Neural cell (in vitro differentiated cells): ENCODE data around the gene FOXJ2. TPM values are rescaled to one million over a fixed set of nuclear protein-coding genes. Genes with fewer than 3 reads are reported as not detected.

Source experiments
- H2AFZ ChIP-seq: fragments of 200-600, 300-800 bp; sonication (generic), shearing (Covaris generic); 2 replicates; pipeline ENCODE4 v1.6.0; 2014; ENCODE audit warnings: low read depth, mild to moderate bottlenecking, antibody characterized with exemption, low read length, moderate library complexity
- H3F3A ChIP-seq: fragments of 200-600 bp; shearing (Covaris generic); 2 replicates; pipeline ENCODE4 v1.6.1; 2016; ENCODE audit warnings: mild to moderate bottlenecking, moderate library complexity, mixed read lengths, antibody characterized with exemption, low read length; ENCODE audit not compliant: insufficient read depth, poor library complexity, severe bottlenecking
- H3K27ac ChIP-seq: fragments of 200-600, 300-800 bp; sonication (generic), shearing (Covaris generic); 2 replicates; pipeline ENCODE4 v1.5.1; 2014; ENCODE audit warnings: mild to moderate bottlenecking, low read length, moderate library complexity
- H3K27me3 ChIP-seq: fragments of 300-800, 200-600 bp; sonication (generic), shearing (Covaris generic); 2 replicates; pipeline ENCODE4 v1.6.0; 2014; ENCODE audit warnings: mild to moderate bottlenecking, low read depth, low read length, moderate library complexity; ENCODE audit not compliant: insufficient read depth
- H3K36me3 ChIP-seq: fragments of 300-800, 200-600 bp; sonication (generic), shearing (Covaris generic); 2 replicates; pipeline ENCODE4 v1.5.1; 2014; ENCODE audit warnings: mild to moderate bottlenecking, antibody characterized with exemption, low read length, moderate library complexity; ENCODE audit not compliant: insufficient read depth
- H3K4me2 ChIP-seq: fragments of 300-800, 200-600 bp; sonication (generic), shearing (Covaris generic); 2 replicates; pipeline ENCODE4 v1.6.0; 2014; ENCODE audit warnings: mild to moderate bottlenecking, low read length
- H3K4me3 ChIP-seq: fragments of 300-800, 200-600 bp; sonication (generic), shearing (Covaris generic); 2 replicates; pipeline ENCODE4 v1.5.1; 2014; ENCODE audit warnings: mild to moderate bottlenecking, low read length, moderate library complexity
- H3K79me2 ChIP-seq: fragments of 200-600 bp; shearing (Covaris generic); replicated peaks from 2 replicates; pipeline ENCODE4 v1.6.0; 2014; ENCODE audit warnings: mild to moderate bottlenecking, low read length, moderate library complexity; ENCODE audit not compliant: insufficient read depth
- H3K9ac ChIP-seq: fragments of 300-800, 200-600 bp; sonication (generic), shearing (Covaris generic); 2 replicates; pipeline ENCODE4 v1.6.1; 2016; ENCODE audit warnings: mild to moderate bottlenecking, low read length, mixed read lengths
- H3K9me2 ChIP-seq: fragments of 200-600 bp; shearing (Covaris generic); 2 replicates; pipeline ENCODE4 v1.6.1; 2016; ENCODE audit warnings: mild to moderate bottlenecking, low read length, mixed read lengths; ENCODE audit not compliant: insufficient read depth
- H3K9me3 ChIP-seq: fragments of 200-600, 300-800 bp; sonication (generic), shearing (Covaris generic); 2 replicates; pipeline ENCODE4 v1.6.1; 2016; ENCODE audit warnings: mild to moderate bottlenecking, mixed run types, low read length, moderate library complexity, mixed read lengths
- H4K20me1 ChIP-seq: fragments of 200-600 bp; shearing (Covaris generic); 2 replicates; pipeline ENCODE4 v1.6.1; 2016; ENCODE audit warnings: mild to moderate bottlenecking, mixed run types; ENCODE audit not compliant: insufficient read depth
- EP300 ChIP-seq: fragments of 450-650 bp; conservative IDR thresholded peaks from 2 replicates; pipeline ENCODE4 v1.6.1; 2014; ENCODE audit warnings: antibody characterized with exemption, mild to moderate bottlenecking, moderate library complexity; ENCODE audit not compliant: poor library complexity, severe bottlenecking
- EZH2 ChIP-seq: fragments of 200-600, 300-800 bp; shearing (Covaris generic), sonication (generic); IDR thresholded peaks from 2 replicates; pipeline ENCODE4 v1.6.1; 2014; ENCODE audit warnings: antibody characterized with exemption, low read length, borderline replicate concordance, mild to moderate bottlenecking; ENCODE audit not compliant: insufficient read depth, poor library complexity, severe bottlenecking
- MXI1 ChIP-seq: fragments of 450-650 bp; conservative IDR thresholded peaks from 2 replicates; pipeline ENCODE4 v1.6.1; 2014; ENCODE audit warnings: antibody characterized with exemption, mild to moderate bottlenecking; ENCODE audit not compliant: poor library complexity, severe bottlenecking
- POLR2AphosphoS5 ChIP-seq: IDR thresholded peaks from 2 replicates; pipeline ENCODE4 v1.6.1; 2012
- RAD21 ChIP-seq: fragments of 450-650 bp; conservative IDR thresholded peaks from 2 replicates; pipeline ENCODE4 v1.6.1; 2014; ENCODE audit warnings: antibody characterized with exemption, mild to moderate bottlenecking, moderate library complexity
- REST ChIP-seq: IDR thresholded peaks from 2 replicates; pipeline ENCODE4 v1.6.1; 2012; ENCODE audit warnings: borderline replicate concordance
- SMC3 ChIP-seq: fragments of 450-650 bp; conservative IDR thresholded peaks from 2 replicates; pipeline ENCODE4 v1.6.1; 2014; ENCODE audit warnings: antibody characterized with exemption, mild to moderate bottlenecking, moderate library complexity; ENCODE audit not compliant: poor library complexity
- TAF1 ChIP-seq: IDR thresholded peaks from 2 replicates; pipeline ENCODE4 v1.6.1; 2012; ENCODE audit warnings: low read depth
- polyA plus RNA-seq: library from polyadenylated mRNA; depleted of rRNA; stranded (reverse); fragments of >200 nt; gene quantifications from 2 replicates; pipeline ENCODE4 v1.2.3, GENCODE V29; 2014
- TF ChIP-seq, protein P1 (sequence below): fragments of 450-650 bp; IDR thresholded peaks from 2 replicates; pipeline ENCODE4 v1.5.1; 2014; ENCODE audit warnings: antibody characterized with exemption, mild to moderate bottlenecking, moderate library complexity; ENCODE audit not compliant: poor library complexity, severe bottlenecking

Gene FOXJ2
- polyA plus RNA-seq, 1 donor from 2014 or later, result 5.8 TPM

DNA sequence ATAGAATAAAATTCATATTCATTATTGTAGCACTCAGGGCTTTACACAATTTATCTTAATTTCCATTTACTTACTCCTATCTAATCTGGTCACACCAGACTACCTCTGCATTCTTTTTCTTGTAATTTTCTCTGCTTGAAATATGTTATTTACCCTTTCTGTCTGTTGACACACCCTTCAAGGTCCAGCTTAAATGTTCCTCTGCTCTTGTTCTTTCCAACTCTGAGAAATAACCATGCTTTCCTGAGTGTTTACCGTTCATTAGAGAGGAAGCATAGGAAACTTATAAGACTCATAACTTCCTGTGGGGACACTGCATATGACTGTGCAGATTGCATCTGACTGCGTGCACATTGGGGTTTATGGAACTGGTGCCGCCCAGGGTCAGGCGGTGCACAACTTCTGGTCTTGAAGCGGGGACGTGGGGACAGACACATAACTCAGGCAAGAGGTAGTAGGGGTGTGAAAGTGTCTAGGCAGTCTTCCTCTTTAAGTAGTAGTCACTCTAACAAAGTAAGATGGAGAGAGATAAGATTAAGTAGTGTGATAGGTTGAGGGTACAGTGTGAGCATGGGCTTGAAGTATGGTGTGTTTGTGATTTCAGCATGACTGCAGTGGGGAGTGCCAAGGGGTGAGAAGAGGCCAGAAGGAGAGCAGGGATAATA is 42.6 kb upstream of the FOXJ2 start:
- Histone ChIP-seq H3K36me3 (no peaks in the 10 kb centered on the region), H3K9me3 (no peaks in the 10 kb centered on the region), H3K27ac (no peak overlapping the region), H3K4me2 (no peak overlapping the region), H3F3A (no peaks in the 10 kb centered on the region), H3K9me2 (no peaks in the 10 kb centered on the region), H4K20me1 (no peaks in the 10 kb centered on the region), H3K79me2 (no peaks in the 10 kb centered on the region), H3K9ac (no peak overlapping the region), H3K4me3 (no peak overlapping the region), H3K27me3 (no peaks in the 10 kb centered on the region), H2AFZ (no peak overlapping the region)
- TF ChIP-seq RAD21 (no peak), REST (no peak), MXI1 (no peak), EZH2 (no peak), TAF1 (no peak), SMC3 (no peak), POLR2AphosphoS5 (no peak), EP300 (no peak)
- TF ChIP-seq, protein P1, sequence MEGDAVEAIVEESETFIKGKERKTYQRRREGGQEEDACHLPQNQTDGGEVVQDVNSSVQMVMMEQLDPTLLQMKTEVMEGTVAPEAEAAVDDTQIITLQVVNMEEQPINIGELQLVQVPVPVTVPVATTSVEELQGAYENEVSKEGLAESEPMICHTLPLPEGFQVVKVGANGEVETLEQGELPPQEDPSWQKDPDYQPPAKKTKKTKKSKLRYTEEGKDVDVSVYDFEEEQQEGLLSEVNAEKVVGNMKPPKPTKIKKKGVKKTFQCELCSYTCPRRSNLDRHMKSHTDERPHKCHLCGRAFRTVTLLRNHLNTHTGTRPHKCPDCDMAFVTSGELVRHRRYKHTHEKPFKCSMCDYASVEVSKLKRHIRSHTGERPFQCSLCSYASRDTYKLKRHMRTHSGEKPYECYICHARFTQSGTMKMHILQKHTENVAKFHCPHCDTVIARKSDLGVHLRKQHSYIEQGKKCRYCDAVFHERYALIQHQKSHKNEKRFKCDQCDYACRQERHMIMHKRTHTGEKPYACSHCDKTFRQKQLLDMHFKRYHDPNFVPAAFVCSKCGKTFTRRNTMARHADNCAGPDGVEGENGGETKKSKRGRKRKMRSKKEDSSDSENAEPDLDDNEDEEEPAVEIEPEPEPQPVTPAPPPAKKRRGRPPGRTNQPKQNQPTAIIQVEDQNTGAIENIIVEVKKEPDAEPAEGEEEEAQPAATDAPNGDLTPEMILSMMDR, result no peak

GRCh38 chr12:7991535-7991934 is 41.0 kb upstream of the FOXJ2 start:
- Histone ChIP-seq H4K20me1 (no peaks in the 10 kb centered on the region), H3K36me3 (no peaks in the 10 kb centered on the region), H2AFZ (no peak overlapping the region), H3K79me2 (no peaks in the 10 kb centered on the region), H3K27me3 (no peaks in the 10 kb centered on the region), H3K9me3 (no peaks in the 10 kb centered on the region), H3K27ac (no peak overlapping the region), H3K4me2 (no peak overlapping the region), H3F3A (no peaks in the 10 kb centered on the region), H3K9me2 (no peaks in the 10 kb centered on the region), H3K9ac (no peak overlapping the region), H3K4me3 (no peak overlapping the region)
- no peak for TF ChIP-seq EP300
- no peak for TF ChIP-seq POLR2AphosphoS5
- TF ChIP-seq, protein P1, result no peak
- TF ChIP-seq SMC3, result no peak
- no peak for TF ChIP-seq TAF1
- no peak for TF ChIP-seq RAD21
- TF ChIP-seq EZH2, result no peak
- TF ChIP-seq REST, result no peak
- TF ChIP-seq MXI1, result no peak
